HS-27A (cell line): Measurements from ENCODE around the gene NOP10.

ENCODE experiments used
- DNase-seq: peaks from one replicate; pipeline ENCODE4 v3.0.0-alpha.2; 2012; ENCODE audit warnings: low read depth, missing footprints

The NOP10 gene

GRCh38 chr15:34330279-34330678, 12.7 kb downstream of the NOP10 start:
- DNase-seq = no peak

GRCh38 chr15:34329006-34329405, 13.9 kb downstream of the NOP10 start:
- DNase-seq = no peak

- DNase-seq = no peak
Measured at GRCh38 chr15:34327906-34328305, 15.0 kb downstream of the NOP10 start.

GRCh38 chr15:34325368-34325767, 17.6 kb downstream of the NOP10 start:
- DNase-seq = no peak

- no peak for DNase-seq
Measured at GRCh38 chr15:34324933-34325332, 18.0 kb downstream of the NOP10 start.

GRCh38 chr15:34323217-34323616, 19.7 kb downstream of the NOP10 start:
- DNase-seq = no peak

- no peak for DNase-seq
Measured at GRCh38 chr15:34318277-34319079, 24.5 kb downstream of the NOP10 start.

GRCh38 chr15:34314491-34315490, 28.1 kb downstream of the NOP10 start:
- DNase-seq = no peak

- no peak for DNase-seq
Measured at GRCh38 chr15:34311563-34311962, 31.4 kb downstream of the NOP10 start.

GRCh38 chr15:34304613-34305012, 38.3 kb downstream of the NOP10 start:
- DNase-seq = peak; percentile 8

GRCh38 chr15:34301058-34301457, 41.9 kb downstream of the NOP10 start:
- DNase-seq = no peak

GRCh38 chr15:34297059-34297458, 45.9 kb downstream of the NOP10 start:
- DNase-seq = no peak

- DNase-seq = no peak
Measured at GRCh38 chr15:34292621-34293020, 50.3 kb downstream of the NOP10 start.
